Thyroid gland (tissue), 4 donors: ENCODE measurements around the gene TSC22D3. TPM values are rescaled to one million over a fixed set of nuclear protein-coding genes. Genes with fewer than 3 reads are reported as not detected.

Source experiments
- DNase-seq, 2 donors: peaks; one replicate each; pipeline ENCODE4 v3.0.0-alpha.2; 2019
- H3K27ac ChIP-seq, 3 donors: fragments of 200-600 bp; sonication (generic); 1 replicate in 2 of 3; 2 replicates in 1 of 3; pipeline ENCODE4 v1.5.1; 2016 to 2019; ENCODE audit warnings: mild to moderate bottlenecking in 1 of 3, moderate library complexity in 1 of 3
- H3K27me3 ChIP-seq: fragments of 200-600 bp; sonication (generic); one replicate; pipeline ENCODE4 v1.5.1; 2019
- H3K36me3 ChIP-seq, 2 donors: fragments of 200-600 bp; sonication (generic); one replicate each; pipeline ENCODE4 v1.5.1; 2016 to 2019
- H3K4me1 ChIP-seq, 2 donors: fragments of 200-600 bp; sonication (generic); one replicate each; pipeline ENCODE4 v1.5.1; 2017 to 2019
- H3K4me3 ChIP-seq, 3 donors: fragments of 200-600 bp; sonication (generic); replicated peaks in 1 of 3; 1 replicate in 2 of 3; 2 replicates in 1 of 3; pipeline ENCODE4 v1.5.1; 2016; ENCODE audit warnings: mild to moderate bottlenecking in 1 of 3
- H3K9me3 ChIP-seq: fragments of 200-600 bp; sonication (generic); one replicate; pipeline ENCODE4 v1.5.1; 2017
- CTCF ChIP-seq, 6 experiments: fragments of 200-600 bp in 3 of 6; fragments of 450-650 bp in 3 of 6; sonication (generic) in 3 of 6; IDR thresholded peaks; one replicate each; pipeline ENCODE4 v1.5.1; 2016 to 2019; ENCODE audit warnings: antibody characterized with exemption in 6 of 6, mild to moderate bottlenecking in 2 of 6, inconsistent platforms in 1 of 6, moderate library complexity in 1 of 6
- POLR2A ChIP-seq, 2 donors: fragments of 450-650 bp; IDR thresholded peaks; one replicate each; pipeline ENCODE4 v1.6.1; 2017; ENCODE audit warnings: antibody characterized with exemption in 2 of 2, mild to moderate bottlenecking in 2 of 2, moderate library complexity in 1 of 2
- WGBS, 2 donors: methylation state at CpG; one replicate each; pipeline ENCODE4 v1.1.5; 2017; 5-methylcytosine and 5-hydroxymethylcytosine counted together
- intact Hi-C: fragments of 100-400 bp; cut with DNase I; formaldehyde crosslinking; loops from one replicate; pipeline ENCODE4 v1.15.1; 2023
- total RNA-seq, 4 donors: library from RNA; depleted of rRNA; stranded (reverse); fragments of >200 nt; gene quantifications; one replicate each; pipeline ENCODE4 v1.2.3, GENCODE V29; 2016

The TSC22D3 gene
- total RNA-seq, 4 donors from 2014 or later: 268 to 504 (median 383) TPM

GRCh38 chrX:107805179-107805578 lies 29.6 kb upstream of the TSC22D3 start:
- Histone ChIP-seq H3K9me3 (no peaks in the 10 kb centered on the region), H3K4me1 (no peaks in the 10 kb centered on the region), H3K36me3 (no peaks in the 10 kb centered on the region), H3K4me3 (no peak overlapping the region), H3K27me3 (no peaks in the 10 kb centered on the region), H3K27ac (no peak overlapping the region)
- intact Hi-C loops: no loop called here
- WGBS, 2 donors: 89 to 95% methylated on average over 3 of the region's 3 CpGs
- TF ChIP-seq CTCF (IDR thresholded peaks at IDR 0.05) (no peak), POLR2A (IDR thresholded peaks at IDR 0.05) (no peak)
- no peak for DNase-seq

- intact Hi-C loops: no loop called here
- H3K4me1 ChIP-seq: no peaks in the 10 kb centered on the region
- H3K4me3 ChIP-seq: no peak overlapping the region
- no peak overlapping the region for H3K27ac ChIP-seq
- H3K9me3 ChIP-seq: no peaks in the 10 kb centered on the region
- H3K36me3 ChIP-seq: no peaks in the 10 kb centered on the region
- no peak for DNase-seq
- H3K27me3 ChIP-seq: no peaks in the 10 kb centered on the region
- WGBS, 2 donors: 77 to 94% methylated on average over 1 of the region's 1 CpG
- TF ChIP-seq POLR2A (IDR thresholded peaks at IDR 0.05) (no peak), CTCF (IDR thresholded peaks at IDR 0.05) (no peak)
Observed at GRCh38 chrX:107804427-107804826, 28.8 kb upstream of the TSC22D3 start.

GRCh38 chrX:107787827-107788226 lies 12.2 kb upstream of the TSC22D3 start:
- TF ChIP-seq POLR2A (IDR thresholded peaks at IDR 0.05): no peak
- no peak for TF ChIP-seq CTCF (IDR thresholded peaks at IDR 0.05)
- intact Hi-C loops: loop anchor here (10.0 kb wide), 1 partner anchor 187 kb away; no protein-coding TSS in a partner anchor
- WGBS, 2 donors: 36 to 64% methylated on average over 1 of the region's 1 CpG
- Histone ChIP-seq H3K36me3 (no peaks in the 10 kb centered on the region), H3K9me3 (no peaks in the 10 kb centered on the region), H3K4me1 (no peaks in the 10 kb centered on the region), H3K4me3 (no peak overlapping the region), H3K27me3 (no peaks in the 10 kb centered on the region), H3K27ac (no peak overlapping the region)
- DNase-seq: no peak

- no peak for TF ChIP-seq CTCF (IDR thresholded peaks at IDR 0.05)
- TF ChIP-seq POLR2A (IDR thresholded peaks at IDR 0.05): no peak
- no peaks in the 10 kb centered on the region for H3K9me3 ChIP-seq
- H3K4me3 ChIP-seq: no peak overlapping the region
- H3K27ac ChIP-seq: no peak overlapping the region
- H3K4me1 ChIP-seq: no peaks in the 10 kb centered on the region
- H3K27me3 ChIP-seq: no peaks in the 10 kb centered on the region
- no peaks in the 10 kb centered on the region for H3K36me3 ChIP-seq
- intact Hi-C loops: loop anchor here (10.0 kb wide), 1 partner anchor 194 kb away; no protein-coding TSS in a partner anchor
- DNase-seq: no peak
- WGBS, 2 donors: 94 to 100% methylated on average over 9 of the region's 9 CpGs
Observed at GRCh38 chrX:107780525-107780924, 4.9 kb upstream of the TSC22D3 start.

- WGBS, 2 donors: 58 to 70% methylated on average over 3 to 6 of the region's 6 CpGs
- intact Hi-C loops: loop anchor here (5.0 kb wide), 1 partner anchor 115 kb away; no protein-coding TSS in a partner anchor
Observed at GRCh38 chrX:107777536-107777832, 1.9 kb upstream of the TSC22D3 start, which contains the start of gene NCBP2L. TSS of gene NCBP2L (plus strand) at chrX:107777733. CDS start at chrX:107794221, 16,488 bp downstream.

More at GRCh38 chrX:107777536-107777832, 1.9 kb upstream of the TSC22D3 start, which contains the start of gene NCBP2L:
- Histone ChIP-seq H3K27me3 (no peaks in the 10 kb centered on the region), H3K9me3 (no peaks in the 10 kb centered on the region), H3K36me3 (no peaks in the 10 kb centered on the region), H3K27ac (peak within 1 kb of the TSS; percentile 30 to 90 (median 76)), H3K4me3 (peak within 1 kb of the TSS in 1 of 3 donors; percentile 38), H3K4me1 (peaks cover 0 to 9% of the 10 kb centered on the region in 2 donors)
- TF ChIP-seq CTCF (IDR thresholded peaks at IDR 0.05) (no peak), POLR2A (IDR thresholded peaks at IDR 0.05) (no peak)
- no peak for DNase-seq
